ENCODE results near the gene SIRPG.
"Not testable (repeated sequence)": the region's sequence is repeated elsewhere in the genome, so short reads cannot be mapped to it uniquely, and the experiment has no call there.

SIRPG gene

GRCh38 chr20:1672728-1673127 lies 15.1 kb upstream of the SIRPG start:
- no peak for DNase-seq (ENCODE audit: low read depth in 2 of 3, low spot score in 2 of 3)

GRCh38 chr20:1671891-1672669 lies 14.5 kb upstream of the SIRPG start:
- DNase-seq (ENCODE audit: low read depth in 2 of 3, low spot score in 2 of 3) = no peak

- no peak for DNase-seq (ENCODE audit: low read depth in 2 of 3, low spot score in 2 of 3)
Measured at GRCh38 chr20:1669304-1669703, 11.7 kb upstream of the SIRPG start.

GRCh38 chr20:1667502-1668085 lies 10.0 kb upstream of the SIRPG start:
- DNase-seq (ENCODE audit: low read depth in 2 of 3, low spot score in 2 of 3) = no peak

- DNase-seq (ENCODE audit: low read depth in 2 of 3, low spot score in 2 of 3) = no peak
Measured at GRCh38 chr20:1666802-1667201, 9.2 kb upstream of the SIRPG start.

GRCh38 chr20:1665345-1665744 lies 7.8 kb upstream of the SIRPG start:
- DNase-seq (ENCODE audit: low read depth in 2 of 3, low spot score in 2 of 3) = no peak

GRCh38 chr20:1664911-1665310 lies 7.3 kb upstream of the SIRPG start:
- no peak for DNase-seq (ENCODE audit: low read depth in 2 of 3, low spot score in 2 of 3)

GRCh38 chr20:1663917-1664316 lies 6.3 kb upstream of the SIRPG start:
- DNase-seq (ENCODE audit: low read depth in 2 of 3, low spot score in 2 of 3) = no peak

- DNase-seq (ENCODE audit: low read depth in 2 of 3, low spot score in 2 of 3) = no peak
Measured at GRCh38 chr20:1661542-1662299, 4.1 kb upstream of the SIRPG start.

GRCh38 chr20:1660246-1660645 lies 2.7 kb upstream of the SIRPG start:
- DNase-seq (ENCODE audit: low read depth in 2 of 3, low spot score in 2 of 3) = no peak

- no peak for DNase-seq (ENCODE audit: low read depth in 2 of 3, low spot score in 2 of 3)
Measured at GRCh38 chr20:1656844-1657243, 735 bp downstream of the SIRPG start.

- DNase-seq (ENCODE audit: low read depth in 2 of 3, low spot score in 2 of 3) = no peak
Measured at GRCh38 chr20:1654996-1655395, 2.6 kb downstream of the SIRPG start.

- DNase-seq (ENCODE audit: low read depth in 2 of 3, low spot score in 2 of 3) = no peak
Measured at GRCh38 chr20:1652960-1653359, 4.6 kb downstream of the SIRPG start.

GRCh38 chr20:1652104-1652503 lies 5.5 kb downstream of the SIRPG start:
- DNase-seq (ENCODE audit: low read depth in 2 of 3, low spot score in 2 of 3) = no peak

- no peak for DNase-seq (ENCODE audit: low read depth in 2 of 3, low spot score in 2 of 3)
Measured at GRCh38 chr20:1651268-1652058, 6.1 kb downstream of the SIRPG start.

- no peak for DNase-seq (ENCODE audit: low read depth in 2 of 3, low spot score in 2 of 3)
Measured at GRCh38 chr20:1648101-1648500, 9.5 kb downstream of the SIRPG start.

- DNase-seq (ENCODE audit: low read depth in 2 of 3, low spot score in 2 of 3) = no peak
Measured at GRCh38 chr20:1646975-1647431, 10.6 kb downstream of the SIRPG start.

GRCh38 chr20:1644101-1644962 lies 13.2 kb downstream of the SIRPG start:
- DNase-seq (ENCODE audit: low read depth in 2 of 3, low spot score in 2 of 3) = no peak

- DNase-seq (ENCODE audit: low read depth in 2 of 3, low spot score in 2 of 3) = not testable (repeated sequence)
Measured at GRCh38 chr20:1638643-1639042, 18.9 kb downstream of the SIRPG start.

- no peak for DNase-seq (ENCODE audit: low read depth in 2 of 3, low spot score in 2 of 3)
Measured at GRCh38 chr20:1637755-1638154, 19.8 kb downstream of the SIRPG start.

Data from activated CD8-positive, alpha-beta memory T cell treated with anti-CD3 and anti-CD28 coated beads for 48 hours (primary cell).